PC-9 (cell line): ENCODE results near the gene SNPH. TPM values are rescaled to one million over a fixed set of nuclear protein-coding genes. Genes with fewer than 3 reads are reported as not detected.

ENCODE experiments used
- BruUV-seq: library from RNA; stranded (reverse); fragments of 400-500 nt; replicated peaks from 2 replicates; lab custom pipeline; 2021; lab: Mats Ljungman, UMichigan
- CTCF ChIA-PET: fragments of 300-600 bp; sonication (Branson Sonifier 250); formaldehyde crosslinking; loops from one replicate; lab custom pipeline; 2022; ENCODE audit warnings: antibody characterized with exemption; lab: Charles Lee
- POLR2A ChIA-PET: fragments of 300-600 bp; sonication (Branson Sonifier 250); formaldehyde crosslinking; loops from one replicate; lab custom pipeline; 2022; ENCODE audit warnings: antibody characterized with exemption; ENCODE audit not compliant: unreplicated experiment; lab: Charles Lee
- DNase-seq, 2 experiments: peaks; one replicate each; pipeline versions ENCODE4 v3.0.0 to v3.0.0-alpha.2; 2015 to 2022; ENCODE audit warnings: mixed read lengths in 1 of 2
- H2AFZ ChIP-seq: fragments of 200-600 bp; sonication (generic); 2 replicates; pipeline ENCODE4 v1.8.1; 2017; ENCODE audit warnings: antibody characterized with exemption
- H3F3A ChIP-seq: fragments of 200-600 bp; sonication (generic); 2 replicates; pipeline ENCODE4 v1.8.1; 2017; ENCODE audit warnings: antibody characterized with exemption, mild to moderate bottlenecking, low read depth; ENCODE audit not compliant: insufficient read depth
- H3K27ac ChIP-seq: fragments of 200-600 bp; sonication (generic); 2 replicates; pipeline ENCODE4 v1.6.1; 2016; ENCODE audit warnings: mixed run types
- H3K27me3 ChIP-seq: fragments of 200-600 bp; sonication (generic); 2 replicates; pipeline ENCODE4 v1.6.1; 2016; ENCODE audit warnings: low read depth, mixed run types; ENCODE audit not compliant: insufficient read depth
- H3K36me3 ChIP-seq: fragments of 200-600 bp; sonication (generic); 2 replicates; pipeline ENCODE4 v1.6.1; 2016; ENCODE audit warnings: low read depth, mixed run types
- H3K4me1 ChIP-seq: fragments of 200-600 bp; sonication (generic); replicated peaks from 2 replicates; pipeline ENCODE4 v1.6.1; 2016; ENCODE audit warnings: mixed run types; ENCODE audit not compliant: insufficient read depth
- H3K4me2 ChIP-seq: fragments of 200-600 bp; sonication (generic); 2 replicates; pipeline ENCODE4 v1.6.1; 2017; ENCODE audit warnings: mixed run types
- H3K4me3 ChIP-seq: fragments of 200-600 bp; sonication (generic); 2 replicates; pipeline ENCODE4 v1.6.1; 2016; ENCODE audit warnings: mixed run types
- H3K79me2 ChIP-seq: fragments of 200-600 bp; sonication (generic); 2 replicates; pipeline ENCODE4 v1.6.1; 2017; ENCODE audit warnings: low read depth, mixed run types
- H3K9me2 ChIP-seq: fragments of 200-600 bp; sonication (generic); 2 replicates; pipeline ENCODE4 v1.8.1; 2017; ENCODE audit warnings: mild to moderate bottlenecking; ENCODE audit not compliant: insufficient read depth
- H3K9me3 ChIP-seq: fragments of 200-600 bp; sonication (generic); 2 replicates; pipeline ENCODE4 v1.8.1; 2016; ENCODE audit warnings: low read depth; ENCODE audit not compliant: insufficient read depth
- H4K20me1 ChIP-seq: fragments of 200-600 bp; sonication (generic); 2 replicates; pipeline ENCODE4 v1.8.1; 2017; ENCODE audit not compliant: insufficient read depth
- EZH2 ChIP-seq: fragments of 200-600 bp; sonication (generic); IDR thresholded peaks from 2 replicates; pipeline ENCODE4 v1.8.0; 2017; ENCODE audit warnings: antibody characterized with exemption, low read depth
- intact Hi-C: fragments of 100-400 bp; cut with micrococcal nuclease; formaldehyde crosslinking; loops from one replicate; pipeline ENCODE4 v1.10.0; 2022; ENCODE audit not compliant: unreplicated experiment
- total RNA-seq: library from RNA; stranded (reverse); gene quantifications from 2 replicates; pipeline ENCODE4 v1.2.3, GENCODE V29; 2021
- TF ChIP-seq, protein P1 (sequence below): fragments of 200-600 bp; sonication (generic); conservative IDR thresholded peaks from 2 replicates; pipeline ENCODE4 v1.6.1; 2017; ENCODE audit warnings: mixed run types, antibody characterized with exemption, mild to moderate bottlenecking, moderate library complexity

Gene SNPH
- total RNA-seq, 1 experiment from 2014 or later = 3.4 TPM

DNA sequence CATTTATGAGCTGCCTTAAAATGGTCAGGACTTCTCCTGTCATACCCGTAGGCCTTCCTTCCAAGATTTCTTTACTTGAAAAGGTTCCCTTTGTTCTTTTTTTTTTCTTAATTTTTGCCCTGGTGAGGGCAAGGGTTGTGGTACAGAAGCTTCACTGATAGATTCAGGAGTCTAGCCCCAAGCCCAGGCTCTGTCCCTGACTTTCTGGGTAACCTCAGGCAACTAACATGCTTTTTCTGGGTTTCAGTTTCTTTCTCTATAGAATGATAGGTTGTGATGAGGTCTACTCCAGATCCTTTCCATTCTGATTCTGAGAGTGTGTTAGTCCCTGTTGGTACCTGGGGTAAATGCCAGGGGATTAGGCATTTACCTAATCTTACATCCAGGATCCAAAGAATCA is 21.2 kb downstream of the SNPH start:
- Histone ChIP-seq H3K9me3 (no peaks in the 10 kb centered on the region), H3K79me2 (no peaks in the 10 kb centered on the region), H3F3A (no peaks in the 10 kb centered on the region), H3K36me3 (no peaks in the 10 kb centered on the region), H3K4me3 (no peak overlapping the region), H3K9me2 (no peaks in the 10 kb centered on the region), H3K4me1 (no peaks in the 10 kb centered on the region), H3K4me2 (no peak overlapping the region), H4K20me1 (no peaks in the 10 kb centered on the region; the same call in 1 of the 2 replicates), H3K27me3 (no peaks in the 10 kb centered on the region), H2AFZ (no peak overlapping the region), H3K27ac (no peak overlapping the region)
- no TSS peak for BruUV-seq
- intact Hi-C loops = no loop called here
- no peak for DNase-seq
- TF ChIP-seq EZH2 = no peak
- TF ChIP-seq, protein P1, sequence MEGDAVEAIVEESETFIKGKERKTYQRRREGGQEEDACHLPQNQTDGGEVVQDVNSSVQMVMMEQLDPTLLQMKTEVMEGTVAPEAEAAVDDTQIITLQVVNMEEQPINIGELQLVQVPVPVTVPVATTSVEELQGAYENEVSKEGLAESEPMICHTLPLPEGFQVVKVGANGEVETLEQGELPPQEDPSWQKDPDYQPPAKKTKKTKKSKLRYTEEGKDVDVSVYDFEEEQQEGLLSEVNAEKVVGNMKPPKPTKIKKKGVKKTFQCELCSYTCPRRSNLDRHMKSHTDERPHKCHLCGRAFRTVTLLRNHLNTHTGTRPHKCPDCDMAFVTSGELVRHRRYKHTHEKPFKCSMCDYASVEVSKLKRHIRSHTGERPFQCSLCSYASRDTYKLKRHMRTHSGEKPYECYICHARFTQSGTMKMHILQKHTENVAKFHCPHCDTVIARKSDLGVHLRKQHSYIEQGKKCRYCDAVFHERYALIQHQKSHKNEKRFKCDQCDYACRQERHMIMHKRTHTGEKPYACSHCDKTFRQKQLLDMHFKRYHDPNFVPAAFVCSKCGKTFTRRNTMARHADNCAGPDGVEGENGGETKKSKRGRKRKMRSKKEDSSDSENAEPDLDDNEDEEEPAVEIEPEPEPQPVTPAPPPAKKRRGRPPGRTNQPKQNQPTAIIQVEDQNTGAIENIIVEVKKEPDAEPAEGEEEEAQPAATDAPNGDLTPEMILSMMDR = no peak
- POLR2A ChIA-PET = no interaction called here
- CTCF ChIA-PET = no interaction called here

DNA sequence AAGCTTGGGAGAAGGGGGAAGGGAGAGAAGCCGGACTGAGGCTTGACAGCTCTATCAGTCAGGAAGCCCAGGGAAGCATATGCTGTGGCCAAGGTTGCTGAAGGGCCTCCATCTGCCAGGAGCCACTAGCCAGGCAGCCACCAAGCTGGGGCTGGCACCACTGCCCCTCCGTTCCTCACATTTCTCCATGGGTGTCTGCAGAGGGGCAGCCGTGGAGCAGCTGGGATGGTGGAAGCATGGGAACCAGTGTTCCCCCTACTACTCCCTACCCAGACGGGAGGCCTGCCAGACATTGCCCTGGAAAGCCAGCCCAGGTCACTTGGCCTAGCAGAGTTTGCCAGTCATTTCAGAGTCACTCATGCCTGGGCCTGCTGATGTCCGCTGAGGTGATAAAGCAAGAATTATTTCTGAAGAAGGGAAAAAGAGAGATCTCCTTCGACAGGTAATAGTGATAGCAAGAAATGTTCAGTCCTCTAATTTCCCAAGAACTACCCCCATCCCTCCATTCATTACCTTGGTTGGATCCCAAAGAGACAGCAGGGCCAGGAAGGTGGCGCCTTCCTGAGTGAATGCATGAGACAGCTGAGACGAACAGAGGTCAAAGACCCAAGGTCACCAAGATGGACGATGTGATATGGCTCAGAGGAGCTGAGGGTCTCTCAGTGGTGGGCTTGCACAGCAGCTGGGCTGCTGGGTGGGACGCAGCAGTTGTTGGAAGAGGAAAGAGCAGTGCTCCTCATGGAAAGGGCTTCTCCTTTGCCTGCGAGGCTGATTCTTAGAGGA is 21.9 kb downstream of the SNPH start:
- intact Hi-C loops = no loop called here
- TF ChIP-seq, protein P1 = no peak
- no peak for TF ChIP-seq EZH2
- H3K36me3 ChIP-seq = no peaks in the 10 kb centered on the region
- no peak overlapping the region for H3K4me3 ChIP-seq
- POLR2A ChIA-PET = no interaction called here
- no peaks in the 10 kb centered on the region for H3F3A ChIP-seq
- H3K27me3 ChIP-seq = no peaks in the 10 kb centered on the region
- no peaks in the 10 kb centered on the region for H3K9me3 ChIP-seq
- no peaks in the 10 kb centered on the region for H3K4me1 ChIP-seq
- CTCF ChIA-PET = no interaction called here
- no peak overlapping the region for H2AFZ ChIP-seq
- no TSS peak for BruUV-seq
- H3K9me2 ChIP-seq = no peaks in the 10 kb centered on the region
- DNase-seq = no peak
- no peak overlapping the region for H3K27ac ChIP-seq
- no peaks in the 10 kb centered on the region for H3K79me2 ChIP-seq
- H4K20me1 ChIP-seq = no peaks in the 10 kb centered on the region; the same call in 1 of the 2 replicates
- H3K4me2 ChIP-seq = no peak overlapping the region

DNA sequence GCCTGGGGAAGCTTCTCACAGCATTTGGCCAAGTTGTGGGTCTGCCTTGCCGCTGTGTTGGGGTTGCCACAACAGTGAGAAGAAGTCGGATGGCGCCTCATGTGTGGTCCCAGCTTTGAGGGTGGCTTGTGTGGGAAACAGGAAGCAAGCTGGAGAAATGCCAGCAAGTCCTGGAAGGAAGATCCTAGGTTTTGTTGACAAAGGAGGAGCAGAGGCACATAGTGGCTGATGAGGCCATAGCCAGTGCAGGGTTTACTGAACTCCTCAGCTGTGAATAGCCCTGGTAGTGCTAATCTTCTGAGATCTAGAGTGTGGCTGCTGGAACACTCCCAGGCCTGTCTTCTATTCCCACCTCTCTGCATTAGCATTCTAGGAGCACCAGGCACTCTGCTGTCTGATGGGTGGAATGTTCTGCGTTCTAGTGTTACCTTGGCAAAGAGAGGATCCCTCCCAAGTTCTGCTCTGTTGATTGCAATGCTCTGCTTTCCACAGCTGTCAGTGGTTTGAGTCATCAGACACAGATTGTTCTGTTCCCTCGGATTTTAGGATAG is 25.2 kb downstream of the SNPH start:
- no peaks in the 10 kb centered on the region for H3K27me3 ChIP-seq
- no TSS peak for BruUV-seq
- no peak overlapping the region for H3K27ac ChIP-seq
- CTCF ChIA-PET = no interaction called here
- no peak for DNase-seq
- H3K4me2 ChIP-seq = no peak overlapping the region
- H3K79me2 ChIP-seq = no peaks in the 10 kb centered on the region
- no peaks in the 10 kb centered on the region; the same call in 1 of the 2 replicates for H4K20me1 ChIP-seq
- H3F3A ChIP-seq = no peaks in the 10 kb centered on the region
- no peaks in the 10 kb centered on the region for H3K4me1 ChIP-seq
- no peak overlapping the region for H2AFZ ChIP-seq
- no peaks in the 10 kb centered on the region for H3K36me3 ChIP-seq
- TF ChIP-seq EZH2 = no peak
- TF ChIP-seq, protein P1 = no peak
- H3K9me3 ChIP-seq = no peaks in the 10 kb centered on the region
- H3K4me3 ChIP-seq = no peak overlapping the region
- POLR2A ChIA-PET = no interaction called here
- intact Hi-C loops = no loop called here
- no peaks in the 10 kb centered on the region for H3K9me2 ChIP-seq
